A375 (cell line): ENCODE results near the gene WNT11. TPM values are rescaled to one million over a fixed set of nuclear protein-coding genes. Genes with fewer than 3 reads are reported as not detected.

Source experiments
- total RNA-seq: library from RNA; depleted of rRNA; stranded (reverse); fragments of >200 nt; shearing (Covaris generic); gene quantifications from 2 replicates; pipeline ENCODE4 v1.2.3, GENCODE V29; 2014; rRNA removed

WNT11 gene
- total RNA-seq, result 0.16 and 0.19 TPM in 2 replicates

DNA sequence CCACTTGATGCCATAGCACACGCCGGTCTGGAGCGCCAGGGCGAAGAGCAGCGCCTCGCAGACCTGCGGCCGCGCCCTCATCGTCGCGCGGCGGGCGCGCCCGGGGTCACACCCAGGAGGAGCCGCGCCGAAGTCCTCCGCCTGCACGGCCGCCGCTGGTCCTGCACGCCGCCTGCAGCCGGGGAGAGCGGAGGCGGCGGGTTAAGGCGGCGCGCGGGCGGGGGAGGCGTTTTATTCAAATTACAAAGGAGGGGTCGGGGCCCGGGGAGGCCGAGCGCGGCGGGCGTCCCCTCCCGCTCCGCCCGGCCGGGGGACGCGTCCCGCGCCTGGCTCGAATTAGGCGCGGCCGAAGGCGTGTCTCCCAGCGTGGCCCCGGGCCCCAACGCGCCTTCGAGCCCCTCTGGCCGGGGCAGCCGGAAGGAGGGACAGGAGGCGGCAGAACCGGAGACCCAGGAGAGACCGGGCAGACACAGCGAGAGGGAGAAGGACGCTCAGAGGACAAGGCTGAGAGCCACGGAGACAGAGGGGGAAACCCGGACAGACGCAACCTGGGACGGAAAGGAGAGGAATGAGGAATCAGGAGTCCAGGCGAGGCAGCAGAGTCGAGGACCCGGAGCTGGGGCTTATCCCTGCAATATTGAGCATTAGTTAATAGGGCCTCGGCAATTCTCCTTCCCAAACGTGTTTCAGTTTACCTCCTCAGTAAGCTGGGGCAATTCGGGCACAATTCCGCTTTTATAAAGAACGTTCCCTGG is at the start of gene WNT11:
WNT11 (minus strand) TSS at position 176 of the 755 bp plus-strand sequence; CDS start at position 81, 95 bp downstream.

Other genes starting within 250 kb of the WNT11 start
- gene THAP12, start 174.6 kb upstream of the WNT11 start, total RNA-seq, result 41.2 and 46.3 TPM in 2 replicates
- gene GVQW3, start 174.8 kb upstream of the WNT11 start, total RNA-seq, result 4.4 and 4.6 TPM in 2 replicates
- 25.6 and 34.3 TPM in 2 replicates for gene EMSY, start 238.5 kb upstream of the WNT11 start, total RNA-seq